ENCODE measurements around the gene FFAR3. TPM values are rescaled to one million over a fixed set of nuclear protein-coding genes. Genes with fewer than 3 reads are reported as not detected.

The FFAR3 gene
- total RNA-seq, 4 donors from 2014 or later: 0.87 TPM; not detected in 3

DNA sequence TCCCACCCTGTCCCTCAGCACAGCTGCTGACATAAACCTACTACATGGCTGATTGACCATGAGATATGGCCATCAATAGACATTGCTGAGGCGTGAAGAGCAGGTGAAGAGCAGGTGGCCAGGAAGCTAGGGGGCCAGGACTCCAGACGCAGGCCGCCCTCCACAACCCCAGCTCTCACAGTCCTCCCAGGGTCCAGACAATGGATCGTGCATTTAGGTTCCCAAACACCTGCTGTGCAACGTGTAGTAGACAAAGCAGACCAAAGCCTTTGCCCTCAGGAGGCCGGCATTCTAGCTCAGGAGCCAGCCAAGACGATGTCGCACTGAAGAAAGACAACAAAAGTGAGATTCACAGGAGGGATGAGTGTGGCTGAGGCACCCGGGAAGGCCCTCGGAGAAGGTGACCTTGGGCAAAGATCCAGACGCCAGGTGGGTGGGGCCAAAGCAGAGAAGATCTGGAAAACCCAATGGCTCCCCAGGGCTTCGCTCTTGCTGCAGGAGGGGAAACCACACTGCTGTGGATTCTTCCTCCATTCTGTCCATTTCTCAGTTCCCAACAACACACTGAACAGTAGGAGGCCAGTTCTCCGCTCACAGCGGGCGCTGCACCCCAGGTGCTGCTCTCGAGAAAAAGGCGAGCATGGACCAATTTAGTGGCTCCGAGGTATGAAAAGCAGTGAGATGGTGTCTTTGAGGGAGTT, 9.2 kb upstream of the FFAR3 start:
- Histone ChIP-seq H3K36me3 (peaks cover 0 to 8% (median 0%) of the 10 kb centered on the region in 3 donors), H3K9me3 (no peaks in the 10 kb centered on the region), H3K4me3 (no peak overlapping the region), H3K27me3 (no peaks in the 10 kb centered on the region), H3K4me1 (peaks cover 0 to 6% (median 0%) of the 10 kb centered on the region in 4 donors), H3K27ac (no peak overlapping the region)
- WGBS, 2 donors: 78 to 81% methylated on average over 18 of the region's 18 CpGs
- TF ChIP-seq, protein P1, sequence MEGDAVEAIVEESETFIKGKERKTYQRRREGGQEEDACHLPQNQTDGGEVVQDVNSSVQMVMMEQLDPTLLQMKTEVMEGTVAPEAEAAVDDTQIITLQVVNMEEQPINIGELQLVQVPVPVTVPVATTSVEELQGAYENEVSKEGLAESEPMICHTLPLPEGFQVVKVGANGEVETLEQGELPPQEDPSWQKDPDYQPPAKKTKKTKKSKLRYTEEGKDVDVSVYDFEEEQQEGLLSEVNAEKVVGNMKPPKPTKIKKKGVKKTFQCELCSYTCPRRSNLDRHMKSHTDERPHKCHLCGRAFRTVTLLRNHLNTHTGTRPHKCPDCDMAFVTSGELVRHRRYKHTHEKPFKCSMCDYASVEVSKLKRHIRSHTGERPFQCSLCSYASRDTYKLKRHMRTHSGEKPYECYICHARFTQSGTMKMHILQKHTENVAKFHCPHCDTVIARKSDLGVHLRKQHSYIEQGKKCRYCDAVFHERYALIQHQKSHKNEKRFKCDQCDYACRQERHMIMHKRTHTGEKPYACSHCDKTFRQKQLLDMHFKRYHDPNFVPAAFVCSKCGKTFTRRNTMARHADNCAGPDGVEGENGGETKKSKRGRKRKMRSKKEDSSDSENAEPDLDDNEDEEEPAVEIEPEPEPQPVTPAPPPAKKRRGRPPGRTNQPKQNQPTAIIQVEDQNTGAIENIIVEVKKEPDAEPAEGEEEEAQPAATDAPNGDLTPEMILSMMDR (IDR thresholded peaks at IDR 0.05): no peak
- TF ChIP-seq EP300 (IDR thresholded peaks at IDR 0.05) (no peak), POLR2A (IDR thresholded peaks at IDR 0.05) (no peak)
- no peak for DNase-seq (ENCODE audit: low spot score in 2 of 2)

DNA sequence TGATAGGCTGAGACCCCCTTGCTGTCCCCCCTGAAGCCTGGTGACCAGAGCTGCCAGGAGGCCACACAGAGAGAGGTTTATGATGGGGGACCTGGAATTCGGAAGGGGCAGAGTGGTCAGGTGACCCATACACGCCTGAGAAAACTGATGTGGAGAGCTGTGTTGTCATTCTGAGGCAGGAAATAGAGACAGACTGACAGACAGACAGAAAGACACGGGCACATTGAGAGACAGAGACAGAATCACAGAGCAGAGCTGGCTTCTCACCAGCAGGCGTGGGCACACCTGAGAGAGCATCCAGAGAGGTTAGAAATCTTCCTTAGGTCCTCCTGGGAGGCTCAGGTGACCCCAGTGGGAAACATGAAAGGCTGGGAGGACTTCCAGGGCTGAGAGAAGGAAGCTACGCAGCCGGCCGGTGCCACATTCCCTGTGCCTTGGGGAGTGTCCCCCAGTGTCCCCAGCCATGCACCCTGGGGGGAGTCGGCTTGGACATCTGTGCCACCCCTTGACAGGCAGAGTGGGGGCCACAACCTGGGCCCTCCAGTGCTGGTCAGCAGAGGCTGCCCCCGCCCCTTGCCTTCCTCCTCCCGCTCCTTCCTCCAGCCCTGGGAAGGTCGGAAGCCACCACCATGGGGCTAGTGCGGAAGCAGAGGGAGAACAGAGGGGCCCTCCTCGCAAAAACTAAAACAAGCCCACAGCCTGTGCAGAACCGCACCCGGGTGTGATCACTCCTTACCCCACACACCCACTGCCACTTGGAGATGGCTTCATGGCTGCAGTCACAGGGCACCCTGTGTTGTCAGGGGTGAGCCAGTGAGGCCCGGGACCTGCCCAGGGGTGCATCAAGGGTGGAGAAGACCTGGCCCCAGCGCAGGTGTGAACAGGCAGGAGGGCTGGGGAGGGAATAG, 8.4 kb upstream of the FFAR3 start:
- Histone ChIP-seq H3K4me3 (no peak overlapping the region), H3K27ac (no peak overlapping the region), H3K9me3 (no peaks in the 10 kb centered on the region), H3K36me3 (peaks cover 0 to 2% (median 0%) of the 10 kb centered on the region in 3 donors), H3K4me1 (peaks cover 0 to 6% (median 0%) of the 10 kb centered on the region in 4 donors), H3K27me3 (no peaks in the 10 kb centered on the region)
- TF ChIP-seq EP300 (IDR thresholded peaks at IDR 0.05) (no peak), POLR2A (IDR thresholded peaks at IDR 0.05) (no peak)
- TF ChIP-seq, protein P1 (IDR thresholded peaks at IDR 0.05): no peak
- DNase-seq (ENCODE audit: low spot score in 2 of 2): no peak
- whole genome bisulfite sequencing, 2 donors: 71 to 73% methylated on average over 13 to 15 of the region's 17 CpGs

DNA sequence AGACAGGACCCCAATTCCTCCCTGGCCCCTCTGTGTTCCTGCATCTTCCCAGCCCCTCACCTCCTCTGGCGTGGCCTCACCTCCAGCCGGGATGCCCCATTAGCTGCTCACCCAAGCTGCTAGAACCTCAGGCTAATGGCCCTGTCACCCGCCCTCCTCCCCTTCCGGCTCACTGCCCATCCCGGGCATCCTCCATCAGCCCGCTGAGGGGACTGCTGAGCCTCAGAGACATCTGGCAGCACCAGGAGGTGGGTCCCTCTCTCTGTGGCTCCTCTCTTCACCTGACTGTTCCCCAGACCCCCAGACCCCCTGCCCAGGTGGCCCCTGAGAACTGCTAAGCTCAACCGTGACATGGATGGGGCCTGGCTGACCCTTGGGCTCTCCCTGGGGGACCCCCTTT, 7.7 kb upstream of the FFAR3 start:
- Histone ChIP-seq H3K36me3 (no peaks in the 10 kb centered on the region), H3K4me1 (peaks cover 0 to 6% (median 0%) of the 10 kb centered on the region in 4 donors), H3K27me3 (no peaks in the 10 kb centered on the region), H3K9me3 (no peaks in the 10 kb centered on the region), H3K4me3 (no peak overlapping the region), H3K27ac (no peak overlapping the region)
- TF ChIP-seq POLR2A (IDR thresholded peaks at IDR 0.05) (no peak), EP300 (IDR thresholded peaks at IDR 0.05) (no peak)
- TF ChIP-seq, protein P1 (IDR thresholded peaks at IDR 0.05): no peak
- WGBS, 2 donors: 83 to 92% methylated on average over 6 to 7 of the region's 7 CpGs
- DNase-seq (ENCODE audit: low spot score in 2 of 2): no peak

DNA sequence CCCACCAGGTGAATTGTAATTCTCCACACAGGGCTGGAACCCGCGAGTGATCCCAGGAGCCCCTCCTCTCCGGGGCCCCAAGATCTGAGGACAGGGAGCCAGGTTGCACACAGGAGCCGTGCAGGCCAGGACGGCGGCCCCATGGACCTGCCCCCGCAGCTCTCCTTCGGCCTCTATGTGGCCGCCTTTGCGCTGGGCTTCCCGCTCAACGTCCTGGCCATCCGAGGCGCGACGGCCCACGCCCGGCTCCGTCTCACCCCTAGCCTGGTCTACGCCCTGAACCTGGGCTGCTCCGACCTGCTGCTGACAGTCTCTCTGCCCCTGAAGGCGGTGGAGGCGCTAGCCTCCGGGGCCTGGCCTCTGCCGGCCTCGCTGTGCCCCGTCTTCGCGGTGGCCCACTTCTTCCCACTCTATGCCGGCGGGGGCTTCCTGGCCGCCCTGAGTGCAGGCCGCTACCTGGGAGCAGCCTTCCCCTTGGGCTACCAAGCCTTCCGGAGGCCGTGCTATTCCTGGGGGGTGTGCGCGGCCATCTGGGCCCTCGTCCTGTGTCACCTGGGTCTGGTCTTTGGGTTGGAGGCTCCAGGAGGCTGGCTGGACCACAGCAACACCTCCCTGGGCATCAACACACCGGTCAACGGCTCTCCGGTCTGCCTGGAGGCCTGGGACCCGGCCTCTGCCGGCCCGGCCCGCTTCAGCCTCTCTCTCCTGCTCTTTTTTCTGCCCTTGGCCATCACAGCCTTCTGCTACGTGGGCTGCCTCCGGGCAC, 6.7 kb upstream of the FFAR3 start:
- Histone ChIP-seq H3K36me3 (no peaks in the 10 kb centered on the region), H3K4me1 (peaks cover 0 to 6% (median 0%) of the 10 kb centered on the region in 4 donors), H3K9me3 (no peaks in the 10 kb centered on the region), H3K27ac (no peak overlapping the region), H3K27me3 (no peaks in the 10 kb centered on the region), H3K4me3 (no peak overlapping the region)
- WGBS, 2 donors: 88 to 90% methylated on average over 36 to 45 of the region's 47 CpGs
- DNase-seq (ENCODE audit: low spot score in 2 of 2): no peak
- TF ChIP-seq POLR2A (IDR thresholded peaks at IDR 0.05) (no peak), EP300 (IDR thresholded peaks at IDR 0.05) (no peak)
- TF ChIP-seq, protein P1 (IDR thresholded peaks at IDR 0.05): no peak
